Loucy (cell line): ENCODE data around the gene DENND4C.

ENCODE experiments used
- H2AFZ ChIP-seq: fragments of 200-600 bp; sonication (generic); 2 replicates; pipeline ENCODE4 v1.6.0; 2016; ENCODE audit warnings: antibody characterized with exemption, mild to moderate bottlenecking, low read length, moderate library complexity
- H3F3A ChIP-seq: fragments of 200-600 bp; 2 replicates; pipeline ENCODE4 v1.6.0; 2016; ENCODE audit warnings: antibody characterized with exemption, low read depth, mild to moderate bottlenecking
- H3K27me3 ChIP-seq: fragments of 200-600 bp; sonication (generic); 2 replicates; pipeline ENCODE4 v1.6.1; 2014; ENCODE audit warnings: low read length, mild to moderate bottlenecking; ENCODE audit not compliant: insufficient read depth, poor library complexity, severe bottlenecking
- H3K36me3 ChIP-seq: fragments of 200-600 bp; sonication (generic); 2 replicates; pipeline ENCODE4 v1.6.1; 2016; ENCODE audit warnings: low read length; ENCODE audit not compliant: insufficient read depth
- H3K4me1 ChIP-seq: fragments of 200-600 bp; sonication (generic); 2 replicates; pipeline ENCODE4 v1.5.1; 2014; ENCODE audit warnings: low read length, mild to moderate bottlenecking; ENCODE audit not compliant: insufficient read depth, poor library complexity, severe bottlenecking
- H3K4me2 ChIP-seq: fragments of 200-600 bp; sonication (generic); 2 replicates; pipeline ENCODE4 v1.6.0; 2014; ENCODE audit warnings: antibody characterized with exemption, low read length, low read depth, mild to moderate bottlenecking; ENCODE audit not compliant: poor library complexity, severe bottlenecking
- H3K4me3 ChIP-seq: fragments of 200-600 bp; sonication (generic); 2 replicates; pipeline ENCODE4 v1.5.1; 2014; ENCODE audit warnings: low read length, mild to moderate bottlenecking, mixed read lengths; ENCODE audit not compliant: poor library complexity, severe bottlenecking
- H3K79me2 ChIP-seq: fragments of 200-600 bp; sonication (generic); 2 replicates; pipeline ENCODE4 v1.6.1; 2014; ENCODE audit warnings: low read length; ENCODE audit not compliant: insufficient read depth
- H3K9ac ChIP-seq: fragments of 200-600 bp; sonication (generic); 2 replicates; pipeline ENCODE4 v1.6.0; 2014; ENCODE audit warnings: mild to moderate bottlenecking, low read depth, low read length, moderate library complexity; ENCODE audit not compliant: poor library complexity, severe bottlenecking
- H3K9me2 ChIP-seq: fragments of 200-600 bp; sonication (generic); replicated peaks from 2 replicates; pipeline ENCODE4 v1.6.1; 2016; ENCODE audit warnings: low read depth, low read length, mixed read lengths
- H3K9me3 ChIP-seq: fragments of 200-600 bp; sonication (generic); 2 replicates; pipeline ENCODE4 v1.6.1; 2014; ENCODE audit warnings: mild to moderate bottlenecking, antibody characterized with exemption, low read length, low read depth; ENCODE audit not compliant: insufficient read depth
- H4K20me1 ChIP-seq: fragments of 200-600 bp; sonication (generic); 2 replicates; pipeline ENCODE4 v1.6.0; 2014; ENCODE audit warnings: antibody characterized with exemption, low read length, mild to moderate bottlenecking; ENCODE audit not compliant: insufficient read depth, poor library complexity, severe bottlenecking
- CTCF ChIP-seq: fragments of 200-600 bp; sonication (generic); conservative IDR thresholded peaks from 2 replicates; pipeline ENCODE4 v1.5.1; 2014; ENCODE audit warnings: mild to moderate bottlenecking, antibody characterized with exemption, low read length
- EZH2phosphoT487 ChIP-seq: fragments of 200-600 bp; IDR thresholded peaks from 2 replicates; pipeline ENCODE4 v1.6.1; 2018; ENCODE audit warnings: antibody characterized with exemption, mild to moderate bottlenecking, moderate library complexity, borderline replicate concordance

The DENND4C gene

GRCh38 chr9:19269582-19269981 lies 39.1 kb downstream of the DENND4C start:
- Histone ChIP-seq H3F3A (no peaks in the 10 kb centered on the region), H3K27me3 (no peaks in the 10 kb centered on the region), H2AFZ (no peak overlapping the region), H4K20me1 (peaks cover 22% of the 10 kb centered on the region), H3K9me3 (peaks cover 7% of the 10 kb centered on the region), H3K4me1 (no peaks in the 10 kb centered on the region), H3K9ac (no peak overlapping the region), H3K36me3 (peaks cover 6% of the 10 kb centered on the region; the same call in 1 of the 2 replicates), H3K79me2 (peaks cover 88% of the 10 kb centered on the region), H3K4me3 (no peak overlapping the region), H3K9me2 (no peaks in the 10 kb centered on the region), H3K4me2 (no peak overlapping the region)
- TF ChIP-seq EZH2phosphoT487 (no peak), CTCF (no peak)

GRCh38 chr9:19270421-19270949 lies 40.0 kb downstream of the DENND4C start:
- H4K20me1 ChIP-seq: peaks cover 20% of the 10 kb centered on the region

GRCh38 chr9:19271081-19271480 lies 40.6 kb downstream of the DENND4C start:
- no peak overlapping the region for H3K4me3 ChIP-seq
- no peaks in the 10 kb centered on the region for H3K4me1 ChIP-seq
- H3K4me2 ChIP-seq: no peak overlapping the region
- no peaks in the 10 kb centered on the region for H3K9me2 ChIP-seq
- H3K9me3 ChIP-seq: peaks cover 7% of the 10 kb centered on the region
- no peaks in the 10 kb centered on the region for H3K27me3 ChIP-seq
- no peaks in the 10 kb centered on the region for H3F3A ChIP-seq
- TF ChIP-seq CTCF: no peak
- no peak for TF ChIP-seq EZH2phosphoT487
- H4K20me1 ChIP-seq: peaks cover 20% of the 10 kb centered on the region
- no peak overlapping the region for H2AFZ ChIP-seq
- peaks cover 6% of the 10 kb centered on the region; the same call in 1 of the 2 replicates for H3K36me3 ChIP-seq
- peaks cover 87% of the 10 kb centered on the region for H3K79me2 ChIP-seq
- H3K9ac ChIP-seq: no peak overlapping the region

More at GRCh38 chr9:19270421-19270949, 40.0 kb downstream of the DENND4C start:
- H3K4me3 ChIP-seq: no peak overlapping the region
- no peak overlapping the region for H3K9ac ChIP-seq
- H3K9me2 ChIP-seq: no peaks in the 10 kb centered on the region
- H3K9me3 ChIP-seq: peaks cover 7% of the 10 kb centered on the region
- peaks cover 87% of the 10 kb centered on the region for H3K79me2 ChIP-seq
- no peak overlapping the region for H2AFZ ChIP-seq
- H3K4me2 ChIP-seq: no peak overlapping the region
- H3K4me1 ChIP-seq: no peaks in the 10 kb centered on the region
- H3F3A ChIP-seq: no peaks in the 10 kb centered on the region
- peaks cover 6% of the 10 kb centered on the region; the same call in 1 of the 2 replicates for H3K36me3 ChIP-seq
- no peak for TF ChIP-seq EZH2phosphoT487
- no peak for TF ChIP-seq CTCF
- H3K27me3 ChIP-seq: no peaks in the 10 kb centered on the region
